Measurements from ENCODE around the gene SCLY. TPM values are rescaled to one million over a fixed set of nuclear protein-coding genes. Genes with fewer than 3 reads are reported as not detected.
A peak's percentile ranks its signal among the peaks of the same experiment; 100 is the strongest.

SCLY gene
- total and polyA plus RNA-seq, 2 of the 13 experiments (the other 11 are each of a cell fraction or from before 2014, with no cell fraction given): 27.9 to 38.6 TPM

GRCh38 chr2:238139196-238140039 lies 78.6 kb downstream of the SCLY start (continued):
- TF ChIP-seq, protein P1, sequence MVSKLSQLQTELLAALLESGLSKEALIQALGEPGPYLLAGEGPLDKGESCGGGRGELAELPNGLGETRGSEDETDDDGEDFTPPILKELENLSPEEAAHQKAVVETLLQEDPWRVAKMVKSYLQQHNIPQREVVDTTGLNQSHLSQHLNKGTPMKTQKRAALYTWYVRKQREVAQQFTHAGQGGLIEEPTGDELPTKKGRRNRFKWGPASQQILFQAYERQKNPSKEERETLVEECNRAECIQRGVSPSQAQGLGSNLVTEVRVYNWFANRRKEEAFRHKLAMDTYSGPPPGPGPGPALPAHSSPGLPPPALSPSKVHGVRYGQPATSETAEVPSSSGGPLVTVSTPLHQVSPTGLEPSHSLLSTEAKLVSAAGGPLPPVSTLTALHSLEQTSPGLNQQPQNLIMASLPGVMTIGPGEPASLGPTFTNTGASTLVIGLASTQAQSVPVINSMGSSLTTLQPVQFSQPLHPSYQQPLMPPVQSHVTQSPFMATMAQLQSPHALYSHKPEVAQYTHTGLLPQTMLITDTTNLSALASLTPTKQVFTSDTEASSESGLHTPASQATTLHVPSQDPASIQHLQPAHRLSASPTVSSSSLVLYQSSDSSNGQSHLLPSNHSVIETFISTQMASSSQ (IDR thresholded peaks at IDR 0.05; ENCODE audit: low read depth): no peak
- TF ChIP-seq, protein P1 (CRISPR knock-in tag; IDR thresholded peaks at IDR 0.05; ENCODE audit: borderline replicate concordance): no peak
- TF ChIP-seq ZBTB20 (CRISPR knock-in tag; IDR thresholded peaks at IDR 0.05; ENCODE audit: borderline replicate concordance, low read depth): no peak
- no peak for TF ChIP-seq XRCC5 (optimal IDR thresholded peaks at IDR 0.05; ENCODE audit: low read length)
- TF ChIP-seq MLXIP (CRISPR knock-in tag; IDR thresholded peaks at IDR 0.05; ENCODE audit: borderline replicate concordance): no peak
- TF ChIP-seq TFDP2 (CRISPR knock-in tag; IDR thresholded peaks at IDR 0.05): no peak
- no peak for TF ChIP-seq ZNF234 (CRISPR knock-in tag; conservative IDR thresholded peaks at IDR 0.05)
- TF ChIP-seq NCOA1 (CRISPR knock-in tag; IDR thresholded peaks at IDR 0.05): no peak
- TF ChIP-seq ZNF788 (CRISPR knock-in tag; IDR thresholded peaks at IDR 0.05; ENCODE audit: borderline replicate concordance): peak; percentile 21; the same call in 1 of the 2 replicates
- no peak for TF ChIP-seq POGK (CRISPR knock-in tag; conservative IDR thresholded peaks at IDR 0.05)
- peak; percentile 69 for TF ChIP-seq ZFX (CRISPR knock-in tag; IDR thresholded peaks at IDR 0.05; ENCODE audit: low read depth)
- no peak for TF ChIP-seq ZNF12 (CRISPR knock-in tag; IDR thresholded peaks at IDR 0.05)
- TF ChIP-seq JUNB (CRISPR knock-in tag; IDR thresholded peaks at IDR 0.05; ENCODE audit: borderline replicate concordance): no peak
- TF ChIP-seq ZNF781 (CRISPR knock-in tag; IDR thresholded peaks at IDR 0.05; ENCODE audit: borderline replicate concordance, not compliant biosample characterization): no peak
- TF ChIP-seq, protein P2, sequence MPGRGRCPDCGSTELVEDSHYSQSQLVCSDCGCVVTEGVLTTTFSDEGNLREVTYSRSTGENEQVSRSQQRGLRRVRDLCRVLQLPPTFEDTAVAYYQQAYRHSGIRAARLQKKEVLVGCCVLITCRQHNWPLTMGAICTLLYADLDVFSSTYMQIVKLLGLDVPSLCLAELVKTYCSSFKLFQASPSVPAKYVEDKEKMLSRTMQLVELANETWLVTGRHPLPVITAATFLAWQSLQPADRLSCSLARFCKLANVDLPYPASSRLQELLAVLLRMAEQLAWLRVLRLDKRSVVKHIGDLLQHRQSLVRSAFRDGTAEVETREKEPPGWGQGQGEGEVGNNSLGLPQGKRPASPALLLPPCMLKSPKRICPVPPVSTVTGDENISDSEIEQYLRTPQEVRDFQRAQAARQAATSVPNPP (CRISPR knock-in tag; IDR thresholded peaks at IDR 0.05): no peak
